Effector memory CD4-positive, alpha-beta T cell (primary cell): Measurements from ENCODE around the gene GFOD2.

ENCODE experiments used
- DNase-seq, 3 donors: peaks; one replicate each; pipeline ENCODE4 v3.0.0-alpha.2; 2020
- H3K27ac ChIP-seq: 2 replicates; pipeline ENCODE4 v1.7.0; 2013; ENCODE audit warnings: mild to moderate bottlenecking, low read length, moderate library complexity; ENCODE audit not compliant: insufficient read depth, poor library complexity, severe bottlenecking
- H3K27me3 ChIP-seq: replicated peaks from 2 replicates; pipeline ENCODE4 v1.7.0; 2013; ENCODE audit warnings: mild to moderate bottlenecking, low read length; ENCODE audit not compliant: insufficient read depth, control insufficient read depth, poor library complexity, severe bottlenecking
- H3K36me3 ChIP-seq: 2 replicates; pipeline ENCODE4 v1.7.0; 2013; ENCODE audit warnings: mild to moderate bottlenecking, low read length, moderate library complexity; ENCODE audit not compliant: control insufficient read depth, insufficient read depth
- H3K4me1 ChIP-seq: 2 replicates; pipeline ENCODE4 v1.7.0; 2013; ENCODE audit warnings: low read length, mild to moderate bottlenecking; ENCODE audit not compliant: control insufficient read depth, insufficient read depth, poor library complexity, severe bottlenecking
- H3K4me3 ChIP-seq: 2 replicates; pipeline ENCODE4 v1.7.0; 2013; ENCODE audit warnings: low read length, low read depth, mild to moderate bottlenecking; ENCODE audit not compliant: insufficient read depth, poor library complexity, severe bottlenecking
- H3K9me3 ChIP-seq: 2 replicates; pipeline ENCODE4 v1.7.0; 2013; ENCODE audit warnings: mild to moderate bottlenecking, low read length, moderate library complexity; ENCODE audit not compliant: control insufficient read depth

GFOD2 gene

GRCh38 chr16:67666559-67667452 lies 52.3 kb downstream of the GFOD2 start, which contains the start of the genes C16orf86 and ENKD1:
C16orf86 (plus strand) TSS chr16:67666814; CDS start chr16:67666971, 157 bp downstream.
ENKD1 (minus strand) TSS chr16:67666750; CDS start chr16:67666442, 308 bp downstream.
- Histone ChIP-seq H3K36me3 (no peaks in the 10 kb centered on the region), H3K27ac (peak within 1 kb of the TSS; percentile 67), H3K9me3 (no peaks in the 10 kb centered on the region), H3K4me1 (peaks cover 21% of the 10 kb centered on the region), H3K4me3 (peak within 1 kb of the TSS; percentile 92), H3K27me3 (no peaks in the 10 kb centered on the region)
- DNase-seq = peak; percentile 62 to 76 (median 65)

- H3K36me3 ChIP-seq = no peaks in the 10 kb centered on the region
- peak overlapping the region; percentile 67 for H3K27ac ChIP-seq
- DNase-seq = no peak
- H3K27me3 ChIP-seq = no peaks in the 10 kb centered on the region
- H3K9me3 ChIP-seq = no peaks in the 10 kb centered on the region
- peaks cover 28% of the 10 kb centered on the region for H3K4me1 ChIP-seq
- peak overlapping the region; percentile 92 for H3K4me3 ChIP-seq
These were observed 53.0 kb downstream of the GFOD2 start for GRCh38 chr16:67666032-67666551.

GRCh38 chr16:67665598-67665997 lies 53.5 kb downstream of the GFOD2 start:
- Histone ChIP-seq H3K4me3 (peak overlapping the region; percentile 92), H3K27me3 (no peaks in the 10 kb centered on the region), H3K36me3 (no peaks in the 10 kb centered on the region), H3K4me1 (peaks cover 30% of the 10 kb centered on the region), H3K27ac (no peak overlapping the region), H3K9me3 (no peaks in the 10 kb centered on the region)
- DNase-seq = no peak

- no peak overlapping the region for H3K27ac ChIP-seq
- no peaks in the 10 kb centered on the region for H3K27me3 ChIP-seq
- H3K9me3 ChIP-seq = no peaks in the 10 kb centered on the region
- peaks cover 34% of the 10 kb centered on the region for H3K4me1 ChIP-seq
- no peak for DNase-seq
- H3K4me3 ChIP-seq = no peak overlapping the region
- H3K36me3 ChIP-seq = no peaks in the 10 kb centered on the region
These were observed 54.2 kb downstream of the GFOD2 start for GRCh38 chr16:67664871-67665270.

- H3K9me3 ChIP-seq = no peaks in the 10 kb centered on the region
- H3K4me3 ChIP-seq = no peak overlapping the region
- no peak for DNase-seq
- peaks cover 39% of the 10 kb centered on the region for H3K4me1 ChIP-seq
- no peaks in the 10 kb centered on the region for H3K27me3 ChIP-seq
- H3K27ac ChIP-seq = no peak overlapping the region
- H3K36me3 ChIP-seq = no peaks in the 10 kb centered on the region
These were observed 54.9 kb downstream of the GFOD2 start for GRCh38 chr16:67664258-67664657.

- H3K9me3 ChIP-seq = no peaks in the 10 kb centered on the region
- no peaks in the 10 kb centered on the region for H3K36me3 ChIP-seq
- no peak overlapping the region for H3K4me3 ChIP-seq
- peaks cover 42% of the 10 kb centered on the region for H3K4me1 ChIP-seq
- H3K27ac ChIP-seq = no peak overlapping the region
- no peak for DNase-seq
- no peaks in the 10 kb centered on the region for H3K27me3 ChIP-seq
These were observed 55.3 kb downstream of the GFOD2 start for GRCh38 chr16:67663877-67664222.

- no peak for DNase-seq
- no peaks in the 10 kb centered on the region for H3K27me3 ChIP-seq
- no peak overlapping the region for H3K27ac ChIP-seq
- H3K4me1 ChIP-seq = peaks cover 46% of the 10 kb centered on the region
- H3K9me3 ChIP-seq = no peaks in the 10 kb centered on the region
- H3K36me3 ChIP-seq = peaks cover 3% of the 10 kb centered on the region
- H3K4me3 ChIP-seq = no peak overlapping the region
These were observed 55.8 kb downstream of the GFOD2 start for GRCh38 chr16:67663151-67663876.

- Histone ChIP-seq H3K4me1 (peaks cover 44% of the 10 kb centered on the region), H3K27ac (no peak overlapping the region), H3K36me3 (peaks cover 9% of the 10 kb centered on the region), H3K9me3 (no peaks in the 10 kb centered on the region), H3K4me3 (no peak overlapping the region), H3K27me3 (no peaks in the 10 kb centered on the region)
- DNase-seq = no peak
These were observed 56.5 kb downstream of the GFOD2 start for GRCh38 chr16:67662653-67663010.

GRCh38 chr16:67661886-67662652 lies 57.0 kb downstream of the GFOD2 start:
- no peak for DNase-seq
- no peaks in the 10 kb centered on the region for H3K9me3 ChIP-seq
- no peak overlapping the region for H3K4me3 ChIP-seq
- no peak overlapping the region for H3K27ac ChIP-seq
- H3K4me1 ChIP-seq = peaks cover 38% of the 10 kb centered on the region
- H3K27me3 ChIP-seq = no peaks in the 10 kb centered on the region
- H3K36me3 ChIP-seq = peaks cover 12% of the 10 kb centered on the region
